Measurements from ENCODE around the gene EIF4E3. TPM values are rescaled to one million over a fixed set of nuclear protein-coding genes. Genes with fewer than 3 reads are reported as not detected.

The EIF4E3 gene
- total and polyA plus RNA-seq, 8 donors, result 10.4 to 34.8 (median 13.3) TPM

DNA sequence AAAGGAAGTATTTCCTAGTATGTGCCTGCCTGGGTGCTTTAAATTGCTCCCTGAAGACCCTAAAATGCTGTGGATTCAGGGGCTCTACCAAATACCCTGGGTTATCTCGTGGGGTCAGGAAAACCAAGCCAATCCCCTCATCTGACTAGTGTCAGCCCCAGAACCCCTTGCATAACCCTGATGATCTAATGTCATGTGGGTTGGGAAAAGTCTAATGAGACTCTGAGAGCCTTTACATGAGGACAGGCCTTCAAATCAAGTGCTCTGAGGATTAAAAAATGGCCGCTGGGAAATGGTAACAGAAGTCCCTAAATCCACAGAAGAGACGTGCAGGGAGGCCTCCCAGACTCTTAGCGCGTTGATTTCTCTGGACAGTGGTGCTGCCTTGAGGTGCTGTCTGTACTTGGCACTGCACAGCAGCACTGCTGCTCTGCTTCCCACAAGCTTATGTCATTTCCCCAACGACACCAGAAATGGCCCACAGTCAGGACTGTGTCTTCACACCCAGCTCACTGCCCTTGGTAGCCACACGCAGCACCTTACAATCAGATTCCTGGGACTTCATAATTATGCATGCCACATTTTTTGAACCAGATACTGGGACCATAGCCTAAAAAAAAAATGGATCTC is 16.6 kb downstream of the EIF4E3 start:
- peaks cover 0 to 6% of the 10 kb centered on the region in 2 donors for H3K36me3 ChIP-seq
- H3K4me3 ChIP-seq, result no peak overlapping the region
- no peaks in the 10 kb centered on the region for H3K9me3 ChIP-seq
- ATAC-seq (peak; percentile 11), DNase-seq (no peak)
- peak overlapping the region in 1 of 2 donors; percentile 42 for H3K27ac ChIP-seq
- H3K27me3 ChIP-seq, result no peaks in the 10 kb centered on the region
- H3K4me1 ChIP-seq, result peaks cover 0 to 43% of the 10 kb centered on the region in 2 donors
- TF ChIP-seq, protein P1, sequence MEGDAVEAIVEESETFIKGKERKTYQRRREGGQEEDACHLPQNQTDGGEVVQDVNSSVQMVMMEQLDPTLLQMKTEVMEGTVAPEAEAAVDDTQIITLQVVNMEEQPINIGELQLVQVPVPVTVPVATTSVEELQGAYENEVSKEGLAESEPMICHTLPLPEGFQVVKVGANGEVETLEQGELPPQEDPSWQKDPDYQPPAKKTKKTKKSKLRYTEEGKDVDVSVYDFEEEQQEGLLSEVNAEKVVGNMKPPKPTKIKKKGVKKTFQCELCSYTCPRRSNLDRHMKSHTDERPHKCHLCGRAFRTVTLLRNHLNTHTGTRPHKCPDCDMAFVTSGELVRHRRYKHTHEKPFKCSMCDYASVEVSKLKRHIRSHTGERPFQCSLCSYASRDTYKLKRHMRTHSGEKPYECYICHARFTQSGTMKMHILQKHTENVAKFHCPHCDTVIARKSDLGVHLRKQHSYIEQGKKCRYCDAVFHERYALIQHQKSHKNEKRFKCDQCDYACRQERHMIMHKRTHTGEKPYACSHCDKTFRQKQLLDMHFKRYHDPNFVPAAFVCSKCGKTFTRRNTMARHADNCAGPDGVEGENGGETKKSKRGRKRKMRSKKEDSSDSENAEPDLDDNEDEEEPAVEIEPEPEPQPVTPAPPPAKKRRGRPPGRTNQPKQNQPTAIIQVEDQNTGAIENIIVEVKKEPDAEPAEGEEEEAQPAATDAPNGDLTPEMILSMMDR (IDR thresholded peaks at IDR 0.05), result no peak
- intact Hi-C loops (cut with DNase I), result no loop called here

GRCh38 chr3:71707595-71707994 is 17.6 kb downstream of the EIF4E3 start:
- Histone ChIP-seq H3K4me3 (no peak overlapping the region), H3K4me1 (peaks cover 0 to 48% of the 10 kb centered on the region in 2 donors), H3K27ac (no peak overlapping the region), H3K36me3 (peaks cover 0 to 6% of the 10 kb centered on the region in 2 donors), H3K27me3 (no peaks in the 10 kb centered on the region), H3K9me3 (no peaks in the 10 kb centered on the region)
- no peak for DNase-seq
- intact Hi-C loops (cut with DNase I), result no loop called here
- TF ChIP-seq, protein P1 (IDR thresholded peaks at IDR 0.05), result no peak
- no peak for ATAC-seq

DNA sequence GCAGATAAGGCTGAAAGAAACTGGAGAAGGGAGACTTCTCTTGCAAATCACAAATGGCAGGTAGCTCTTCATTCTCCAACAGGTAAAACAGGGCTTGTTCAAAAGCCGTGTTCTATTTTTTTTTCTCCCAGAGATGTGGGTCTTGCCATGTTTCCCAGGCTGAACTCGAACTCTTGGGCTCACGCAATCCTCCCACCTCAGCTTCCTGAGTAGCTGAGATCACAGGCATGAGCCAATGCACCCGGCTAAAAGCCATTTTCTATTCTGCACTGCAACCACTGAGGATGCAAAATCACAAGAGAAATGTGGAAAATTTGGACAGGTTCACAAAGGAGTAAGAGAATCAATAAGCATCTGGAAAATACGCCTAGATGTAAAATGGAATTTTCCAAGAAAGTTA is 19.5 kb downstream of the EIF4E3 start:
- DNase-seq (no peak), ATAC-seq (no peak)
- TF ChIP-seq, protein P1 (IDR thresholded peaks at IDR 0.05), result no peak
- intact Hi-C loops (cut with DNase I), result no loop called here
- Histone ChIP-seq H3K36me3 (peaks cover 0 to 6% of the 10 kb centered on the region in 2 donors), H3K4me1 (peaks cover 5 to 59% of the 10 kb centered on the region in 2 donors), H3K9me3 (no peaks in the 10 kb centered on the region), H3K27ac (no peak overlapping the region), H3K27me3 (no peaks in the 10 kb centered on the region), H3K4me3 (no peak overlapping the region)

GRCh38 chr3:71704915-71705314 is 20.3 kb downstream of the EIF4E3 start:
- Histone ChIP-seq H3K36me3 (peaks cover 0 to 4% of the 10 kb centered on the region in 2 donors), H3K9me3 (no peaks in the 10 kb centered on the region), H3K27ac (no peak overlapping the region), H3K27me3 (no peaks in the 10 kb centered on the region), H3K4me1 (peaks cover 5 to 54% of the 10 kb centered on the region in 2 donors), H3K4me3 (no peak overlapping the region)
- TF ChIP-seq, protein P1 (IDR thresholded peaks at IDR 0.05), result no peak
- intact Hi-C loops (cut with DNase I), result no loop called here
- DNase-seq (no peak), ATAC-seq (peak; percentile 11)

- H3K36me3 ChIP-seq, result peaks cover 0 to 10% of the 10 kb centered on the region in 2 donors
Measured at GRCh38 chr3:71703797-71704196, 21.4 kb downstream of the EIF4E3 start.

More at GRCh38 chr3:71703797-71704196, 21.4 kb downstream of the EIF4E3 start:
- H3K4me1 ChIP-seq, result peaks cover 5 to 43% of the 10 kb centered on the region in 2 donors
- H3K27ac ChIP-seq, result no peak overlapping the region
- H3K4me3 ChIP-seq, result no peak overlapping the region
- DNase-seq (no peak), ATAC-seq (peak; percentile 16)
- TF ChIP-seq, protein P1 (IDR thresholded peaks at IDR 0.05), result no peak
- intact Hi-C loops (cut with DNase I), result no loop called here
- H3K27me3 ChIP-seq, result no peaks in the 10 kb centered on the region
- H3K9me3 ChIP-seq, result no peaks in the 10 kb centered on the region
